Caco-2 (cell line): Measurements from ENCODE around the gene EIF3F. TPM values are rescaled to one million over a fixed set of nuclear protein-coding genes. Genes with fewer than 3 reads are reported as not detected.

ENCODE experiments used
- BruUV-seq: library from RNA; stranded (reverse); fragments of 400-500 nt; replicated peaks from 2 replicates; lab custom pipeline; 2021; lab: Mats Ljungman, UMichigan
- CTCF ChIA-PET: fragments of 300-600 bp; sonication (Branson Sonifier 250); formaldehyde crosslinking; loops from one replicate; lab custom pipeline; 2022; ENCODE audit warnings: antibody characterized with exemption; lab: Charles Lee
- POLR2A ChIA-PET: fragments of 300-600 bp; sonication (Branson Sonifier 250); formaldehyde crosslinking; loops from one replicate; lab custom pipeline; 2022; ENCODE audit warnings: antibody characterized with exemption; lab: Charles Lee
- DNase-seq, 2 experiments: peaks; one replicate each; pipeline versions ENCODE4 v3.0.0 to v3.0.0-alpha.2; 2020 to 2022
- H3K27me3 ChIP-seq: replicated peaks from 2 replicates; pipeline ENCODE4 v1.6.0; 2011; ENCODE audit warnings: low read length; ENCODE audit not compliant: control insufficient read depth, insufficient read depth
- H3K36me3 ChIP-seq: 2 replicates; pipeline ENCODE4 v1.5.1; 2011; ENCODE audit warnings: low read length; ENCODE audit not compliant: control insufficient read depth, insufficient read depth
- H3K4me1 ChIP-seq: fragments of 250-450 bp; sonication (Bioruptor Pico); 2 replicates; pipeline ENCODE4 v1.5.1; 2020; ENCODE audit warnings: mild to moderate bottlenecking
- H3K4me3 ChIP-seq: 2 replicates; pipeline ENCODE4 v1.5.1; 2011; ENCODE audit warnings: low read depth, mild to moderate bottlenecking, control low read depth, low read length
- H3K9me3 ChIP-seq: fragments of 250-450 bp; sonication (Bioruptor Pico); 2 replicates; pipeline ENCODE4 v1.5.1; 2020; ENCODE audit warnings: mild to moderate bottlenecking, moderate library complexity
- H3K27ac Mint-ChIP-seq: one replicate; pipeline ENCODE4 v1.8.0; 2022; ENCODE audit warnings: mixed read lengths; ENCODE audit not compliant: unreplicated experiment
- H3K27me3 Mint-ChIP-seq: one replicate; pipeline ENCODE4 v1.8.0; 2022; ENCODE audit warnings: mixed read lengths; ENCODE audit not compliant: insufficient read depth, unreplicated experiment
- H3K36me3 Mint-ChIP-seq: one replicate; pipeline ENCODE4 v1.8.0; 2022; ENCODE audit warnings: mild to moderate bottlenecking, mixed read lengths; ENCODE audit not compliant: insufficient read depth, unreplicated experiment
- H3K4me1 Mint-ChIP-seq: one replicate; pipeline ENCODE4 v1.8.0; 2022; ENCODE audit warnings: low read depth, mixed read lengths; ENCODE audit not compliant: unreplicated experiment
- H3K4me3 Mint-ChIP-seq: one replicate; pipeline ENCODE4 v1.8.0; 2022; ENCODE audit warnings: mild to moderate bottlenecking, moderate library complexity, mixed read lengths; ENCODE audit not compliant: unreplicated experiment
- H3K9me3 Mint-ChIP-seq: one replicate; pipeline ENCODE4 v1.8.0; 2022; ENCODE audit warnings: mixed read lengths; ENCODE audit not compliant: unreplicated experiment
- CTCF ChIP-seq, 2 experiments: fragments of 200-600 bp in 1 of 2; IDR thresholded peaks; 1 replicate in 1 of 2; 2 replicates in 1 of 2; pipeline versions ENCODE4 v1.5.1 to v1.8.0; 2011 to 2022; ENCODE audit warnings: antibody characterized with exemption in 1 of 2, control low read depth in 1 of 2, inconsistent platforms in 1 of 2, low read depth in 1 of 2, low read length in 1 of 2, mild to moderate bottlenecking in 1 of 2, moderate library complexity in 1 of 2; ENCODE audit not compliant: insufficient read depth in 1 of 2, severe bottlenecking in 1 of 2, unreplicated experiment in 1 of 2
- intact Hi-C: fragments of 100-400 bp; cut with micrococcal nuclease; formaldehyde crosslinking; loops from one replicate; pipeline ENCODE4 v1.10.0; 2022; ENCODE audit not compliant: unreplicated experiment
- total RNA-seq: library from RNA; stranded (reverse); gene quantifications from 2 replicates; pipeline ENCODE4 v1.2.3, GENCODE V29; 2022

Gene EIF3F
- total RNA-seq, 1 experiment from 2014 or later: 315 TPM

DNA sequence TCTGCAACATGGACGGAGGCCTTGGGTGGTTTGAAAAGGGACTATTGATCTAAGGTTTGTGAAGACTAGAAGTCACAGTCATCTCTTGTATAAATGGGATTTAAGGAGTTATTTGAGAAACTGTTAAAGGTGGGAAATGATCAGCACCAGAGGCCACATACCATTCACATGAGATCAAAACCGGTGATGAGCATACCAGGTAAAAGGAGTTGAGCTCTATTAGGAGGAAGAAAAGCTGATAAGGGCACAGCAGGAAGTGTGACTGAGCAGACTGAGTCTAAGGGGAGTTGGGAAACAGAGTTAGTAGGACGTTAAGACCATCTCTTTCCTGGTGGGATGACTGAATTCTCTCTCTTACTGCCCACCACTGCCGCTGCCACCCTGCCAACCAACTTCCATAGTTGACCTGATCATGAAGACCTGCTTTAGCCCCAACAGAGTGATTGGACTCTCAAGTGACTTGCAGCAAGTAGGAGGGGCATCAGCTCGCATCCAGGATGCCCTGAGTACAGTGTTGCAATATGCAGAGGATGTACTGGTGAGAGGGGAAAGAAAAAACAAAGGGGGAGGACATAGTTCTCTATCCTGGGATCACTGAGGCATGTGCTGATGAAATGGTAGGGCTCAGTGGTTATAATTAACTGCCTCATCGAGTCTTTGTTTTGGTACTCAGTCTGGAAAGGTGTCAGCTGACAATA is 7.6 kb downstream of the EIF3F start:
- Mint-ChIP-seq H3K27me3 (no peaks in the 10 kb centered on the region), H3K4me3 (no peak overlapping the region), H3K36me3 (peaks cover 94% of the 10 kb centered on the region), H3K27ac (no peak overlapping the region), H3K4me1 (no peaks in the 10 kb centered on the region), H3K9me3 (no peaks in the 10 kb centered on the region)
- Histone ChIP-seq H3K9me3 (no peaks in the 10 kb centered on the region; the same call in 1 of the 2 replicates), H3K27me3 (no peaks in the 10 kb centered on the region), H3K4me1 (no peaks in the 10 kb centered on the region), H3K4me3 (no peak overlapping the region), H3K36me3 (peaks cover 17% of the 10 kb centered on the region)
- DNase-seq: no peak
- CTCF ChIA-PET: no interaction called here
- BruUV-seq: no TSS peak
- intact Hi-C loops: no loop called here
- POLR2A ChIA-PET: no interaction called here
- TF ChIP-seq CTCF (IDR thresholded peaks at IDR 0.05; ENCODE audit: insufficient read depth in 1 of 2, low read depth in 1 of 2, low read length in 1 of 2, severe bottlenecking in 1 of 2, unreplicated experiment in 1 of 2): no peak

DNA sequence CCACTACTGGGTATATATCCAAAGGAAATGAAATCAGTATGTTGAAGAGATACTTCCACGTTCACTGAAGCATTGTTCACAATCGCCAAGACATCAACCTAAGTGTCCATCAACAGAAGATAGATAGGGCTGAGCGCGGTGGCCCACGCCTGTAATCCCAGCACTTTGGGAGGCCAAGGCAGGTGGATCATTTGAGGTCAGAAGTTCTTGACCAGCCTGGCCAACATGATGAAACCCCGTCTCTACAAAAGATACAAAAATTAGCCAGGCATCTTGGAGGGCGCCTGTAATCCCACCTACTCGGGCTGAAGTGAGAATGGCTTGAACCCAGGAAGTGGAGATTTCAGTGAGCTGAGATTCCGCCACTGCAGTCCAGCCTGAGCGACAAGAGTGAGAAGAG is 12.7 kb downstream of the EIF3F start:
- no peak for DNase-seq
- no peaks in the 10 kb centered on the region for H3K27me3 ChIP-seq
- no peaks in the 10 kb centered on the region for H3K4me1 Mint-ChIP-seq
- ChIA-PET CTCF (interaction anchor here (1.2 to 1.6 kb wide), 2 partner anchors 13 to 100 kb away, joined by 4 to 5 read pairs; partner anchors contain the start of gene EIF3F), POLR2A (no interaction called here)
- intact Hi-C loops: loop anchor here (10.0 kb wide), 2 partner anchors 195 to 565 kb away; no protein-coding TSS in a partner anchor
- TF ChIP-seq CTCF (IDR thresholded peaks at IDR 0.05; ENCODE audit: insufficient read depth in 1 of 2, low read depth in 1 of 2, low read length in 1 of 2, severe bottlenecking in 1 of 2, unreplicated experiment in 1 of 2): no peak
- H3K4me3 Mint-ChIP-seq: no peak overlapping the region
- no peaks in the 10 kb centered on the region; the same call in 1 of the 2 replicates for H3K9me3 ChIP-seq
- peaks cover 51% of the 10 kb centered on the region for H3K36me3 Mint-ChIP-seq
- no peak overlapping the region for H3K27ac Mint-ChIP-seq
- H3K4me1 ChIP-seq: no peaks in the 10 kb centered on the region
- H3K4me3 ChIP-seq: no peak overlapping the region
- H3K9me3 Mint-ChIP-seq: no peaks in the 10 kb centered on the region
- H3K36me3 ChIP-seq: peaks cover 4% of the 10 kb centered on the region
- H3K27me3 Mint-ChIP-seq: no peaks in the 10 kb centered on the region
- no TSS peak for BruUV-seq

GRCh38 chr11:8000390-8000789 is 13.3 kb downstream of the EIF3F start:
- BruUV-seq: no TSS peak
- no peak for DNase-seq
- Mint-ChIP-seq H3K36me3 (peaks cover 45% of the 10 kb centered on the region), H3K27ac (no peak overlapping the region), H3K9me3 (no peaks in the 10 kb centered on the region), H3K27me3 (no peaks in the 10 kb centered on the region), H3K4me3 (no peak overlapping the region), H3K4me1 (no peaks in the 10 kb centered on the region)
- Histone ChIP-seq H3K36me3 (peaks cover 3% of the 10 kb centered on the region), H3K27me3 (no peaks in the 10 kb centered on the region), H3K4me1 (no peaks in the 10 kb centered on the region), H3K4me3 (no peak overlapping the region), H3K9me3 (no peaks in the 10 kb centered on the region; the same call in 1 of the 2 replicates)
- CTCF ChIA-PET: interaction anchor here (1.6 kb wide), 1 partner anchor 99 kb away, joined by 5 read pairs; no protein-coding TSS in a partner anchor
- intact Hi-C loops: loop anchor here (10.0 kb wide), 2 partner anchors 194 to 564 kb away; no protein-coding TSS in a partner anchor
- POLR2A ChIA-PET: no interaction called here
- no peak for TF ChIP-seq CTCF (IDR thresholded peaks at IDR 0.05; ENCODE audit: insufficient read depth in 1 of 2, low read depth in 1 of 2, low read length in 1 of 2, severe bottlenecking in 1 of 2, unreplicated experiment in 1 of 2)
